ENCODE measurements around the gene HOXC6. TPM values are rescaled to one million over a fixed set of nuclear protein-coding genes. Genes with fewer than 3 reads are reported as not detected.
A peak's percentile ranks its signal among the peaks of the same experiment; 100 is the strongest.

HOXC6 gene
- total and polyA plus RNA-seq, 9 of the 15 experiments (the other 6 are each of a cell fraction or from before 2014, with no cell fraction given), result 0.06 to 4.0 (median 1.4) TPM

- TF ChIP-seq ARID4B (CRISPR knock-in tag; IDR thresholded peaks at IDR 0.05) (no peak), SMC3 (conservative IDR thresholded peaks at IDR 0.05; ENCODE audit: insufficient read depth, low read depth, low read length) (no peak), CREBBP (IDR thresholded peaks at IDR 0.05; ENCODE audit: low read depth, low read length) (no peak), PHB (CRISPR knock-in tag; IDR thresholded peaks at IDR 0.05) (no peak), PKNOX1 (IDR thresholded peaks at IDR 0.05) (peak; percentile 91), DMBX1 (CRISPR knock-in tag; IDR thresholded peaks at IDR 0.05; ENCODE audit: borderline replicate concordance) (no peak), WHSC1 (IDR thresholded peaks at IDR 0.05; ENCODE audit: low read length) (no peak), NR2C1 (IDR thresholded peaks at IDR 0.05) (no peak), NR2C1 (tag; IDR thresholded peaks at IDR 0.05) (no peak), JUND (IDR thresholded peaks at IDR 0.05; ENCODE audit: borderline replicate concordance, low read depth, low read length) (peak; percentile 23; the same call in 1 of the 2 replicates), JUND (tag; IDR thresholded peaks at IDR 0.05; ENCODE audit: borderline replicate concordance, low read depth, low read length) (0 out of 3 replicates have a peak, but pooled peaks have one; percentile 47), SNIP1 (IDR thresholded peaks at IDR 0.05; ENCODE audit: low read depth) (no peak), MIER1 (IDR thresholded peaks at IDR 0.05; ENCODE audit: low read depth) (no peak), BDP1 (IDR thresholded peaks at IDR 0.05; ENCODE audit: insufficient read depth, insufficient read length) (no peak), CTCF (IDR thresholded peaks at IDR 0.05 in 2 of 3, conservative IDR thresholded peaks at IDR 0.05 in 1 of 3; ENCODE audit: insufficient read depth in 2 of 3, low read depth in 1 of 3, low read length in 3 of 3) (no peak), KDM1A (IDR thresholded peaks at IDR 0.05) (no peak), TBL1XR1 (IDR thresholded peaks at IDR 0.05; ENCODE audit: low read length in 2 of 2) (no peak), ZNF655 (CRISPR knock-in tag; IDR thresholded peaks at IDR 0.05) (no peak), ZNF830 (CRISPR knock-in tag; IDR thresholded peaks at IDR 0.05) (no peak)
These were observed 28.6 kb upstream of the HOXC6 start (continued) for GRCh38 chr12:53999559-54000115.
